GM18909 (cell line): ENCODE measurements around the gene HEMK1.

ENCODE experiments used
- ATAC-seq: cut with Tn5 transposase; IDR thresholded peaks from one replicate; pipeline ENCODE4 v1.9.1; 2021; ENCODE audit warnings: mild to moderate bottlenecking; ENCODE audit not compliant: unreplicated experiment, poor library complexity

Gene HEMK1

DNA sequence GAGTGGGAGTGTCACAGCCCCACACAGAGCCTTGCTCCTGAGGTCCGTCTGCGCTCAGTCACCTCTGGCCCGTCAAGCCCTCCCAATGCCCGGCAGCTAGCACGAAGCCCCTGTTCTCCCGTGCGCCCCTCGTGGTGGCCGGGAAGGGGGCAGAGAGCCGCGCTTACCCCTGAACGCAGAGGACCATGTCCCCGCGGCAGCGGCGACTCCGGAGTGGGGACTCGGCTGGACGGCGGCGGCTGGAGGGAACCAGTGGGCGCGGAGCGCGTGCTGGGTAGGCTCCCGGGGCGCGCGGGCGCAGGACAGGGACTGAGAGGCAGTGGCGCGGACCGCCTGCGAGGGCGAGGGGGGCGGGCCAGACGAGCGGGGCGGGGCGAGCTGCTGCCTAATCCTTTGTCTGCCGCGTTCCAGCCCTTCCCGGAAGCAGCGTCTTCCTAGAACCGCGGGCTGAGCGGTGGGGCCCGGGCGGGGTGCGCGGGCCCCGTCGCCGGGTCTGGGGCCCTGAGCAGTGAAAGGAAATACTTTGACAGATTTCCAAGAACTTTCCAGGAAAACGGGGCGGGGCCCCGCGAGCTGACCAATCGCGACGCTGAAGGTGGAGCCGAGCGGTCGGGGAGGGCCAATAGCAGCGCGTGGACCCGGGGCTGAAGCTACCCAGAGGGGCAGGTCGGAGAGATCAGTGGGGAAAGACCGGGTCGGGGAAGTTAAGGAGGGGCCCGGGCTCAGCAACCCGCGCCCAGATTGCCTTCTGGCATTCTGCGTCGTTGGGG, 42.3 kb downstream of the HEMK1 start, which contains the start of gene CISH:
CISH (minus strand) TSS at position 311 of the 770 bp plus-strand sequence; CDS start at position 187, 124 bp downstream.
- peak; percentile 73 for ATAC-seq

DNA sequence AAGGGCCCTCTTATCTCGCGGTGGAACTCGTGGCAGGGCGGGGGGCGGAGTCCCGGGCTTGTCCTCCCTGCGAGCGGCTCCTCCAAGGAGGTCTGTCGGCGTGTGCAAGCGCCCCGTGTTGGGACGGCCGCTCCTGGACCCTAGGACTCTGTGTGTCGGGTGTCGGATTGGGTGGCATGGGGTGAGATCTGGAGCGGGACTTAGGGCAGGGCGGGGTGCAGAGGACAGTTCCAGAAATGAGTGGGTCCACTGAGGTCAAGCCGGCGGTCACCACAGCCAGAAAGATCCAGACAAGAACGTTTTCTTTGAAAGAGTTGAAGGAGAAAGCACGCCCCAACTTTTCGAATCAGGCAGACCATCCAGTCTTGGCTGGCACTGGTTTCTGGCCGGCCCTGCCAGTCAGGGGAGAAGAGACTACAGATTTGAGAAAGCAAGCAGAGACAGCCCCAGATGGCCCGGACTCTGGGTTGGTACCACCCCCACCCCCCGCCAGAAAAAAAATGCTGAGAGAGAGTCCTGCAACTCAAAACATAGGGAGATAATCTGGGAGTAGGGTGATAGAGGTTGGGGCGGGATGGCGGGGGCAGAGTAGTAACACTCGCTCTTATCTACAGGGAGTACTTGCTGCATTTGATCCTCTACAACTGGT, 43.0 kb downstream of the HEMK1 start:
- ATAC-seq: no peak

DNA sequence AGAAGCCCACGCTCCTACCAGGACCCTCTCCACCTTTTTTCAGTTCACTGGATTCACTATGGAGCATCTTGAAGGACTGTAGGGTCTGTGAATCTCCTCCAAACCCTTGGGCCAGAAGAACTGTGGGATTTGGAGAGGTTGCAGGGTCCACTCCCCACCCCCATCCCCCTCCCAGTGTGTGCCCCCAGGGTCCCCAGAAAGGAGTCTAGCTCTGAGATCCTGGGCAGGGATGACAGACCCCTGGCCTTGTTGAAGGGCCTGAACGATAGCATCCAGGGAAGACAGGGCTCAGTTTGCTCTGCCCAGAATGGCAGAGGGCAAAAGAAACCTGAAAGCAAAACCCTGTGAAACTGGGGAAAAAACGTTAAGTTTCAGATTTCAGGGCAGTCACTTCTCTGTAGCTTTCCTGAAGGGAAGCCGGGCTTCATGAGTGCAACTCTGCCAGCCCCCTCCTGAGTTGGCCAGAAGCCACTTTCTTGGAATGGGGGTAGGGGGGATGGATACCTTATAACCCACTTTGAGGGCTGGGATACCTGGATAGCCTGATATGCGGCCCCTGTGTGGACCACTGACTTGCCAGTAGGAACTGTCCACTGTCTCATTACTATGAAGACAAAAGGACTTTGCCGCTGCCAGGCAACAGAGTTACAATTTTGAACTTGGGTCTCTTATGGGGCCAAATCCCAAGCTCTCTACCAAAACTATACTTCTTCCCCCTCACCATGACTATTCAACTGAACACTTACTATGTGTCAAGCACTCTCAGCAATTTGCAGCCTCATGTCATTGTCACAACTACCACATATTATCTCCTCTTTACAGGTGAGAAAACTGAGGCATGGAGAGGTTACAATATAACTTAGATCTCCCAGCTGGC, 43.9 kb downstream of the HEMK1 start:
- ATAC-seq: no peak

DNA sequence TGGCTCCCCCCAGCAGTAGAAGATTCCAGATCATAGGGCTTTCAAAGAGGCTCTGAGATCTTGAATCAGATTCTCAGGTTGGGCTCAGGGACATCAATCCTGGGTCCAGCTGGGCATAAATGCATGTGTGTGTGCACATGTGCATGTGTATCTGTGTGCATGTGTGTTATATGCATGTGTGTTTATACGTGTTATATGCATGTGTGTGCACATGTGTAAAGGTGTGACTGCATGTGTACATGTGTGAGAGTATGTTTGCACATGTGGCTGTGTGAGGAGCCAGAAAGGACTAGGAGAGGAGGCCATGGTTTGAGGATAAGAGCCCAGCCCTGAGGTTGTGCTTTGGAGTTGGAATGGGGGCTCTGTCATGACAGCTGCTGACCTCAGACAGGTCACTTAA, 45.9 kb downstream of the HEMK1 start:
- ATAC-seq: no peak

DNA sequence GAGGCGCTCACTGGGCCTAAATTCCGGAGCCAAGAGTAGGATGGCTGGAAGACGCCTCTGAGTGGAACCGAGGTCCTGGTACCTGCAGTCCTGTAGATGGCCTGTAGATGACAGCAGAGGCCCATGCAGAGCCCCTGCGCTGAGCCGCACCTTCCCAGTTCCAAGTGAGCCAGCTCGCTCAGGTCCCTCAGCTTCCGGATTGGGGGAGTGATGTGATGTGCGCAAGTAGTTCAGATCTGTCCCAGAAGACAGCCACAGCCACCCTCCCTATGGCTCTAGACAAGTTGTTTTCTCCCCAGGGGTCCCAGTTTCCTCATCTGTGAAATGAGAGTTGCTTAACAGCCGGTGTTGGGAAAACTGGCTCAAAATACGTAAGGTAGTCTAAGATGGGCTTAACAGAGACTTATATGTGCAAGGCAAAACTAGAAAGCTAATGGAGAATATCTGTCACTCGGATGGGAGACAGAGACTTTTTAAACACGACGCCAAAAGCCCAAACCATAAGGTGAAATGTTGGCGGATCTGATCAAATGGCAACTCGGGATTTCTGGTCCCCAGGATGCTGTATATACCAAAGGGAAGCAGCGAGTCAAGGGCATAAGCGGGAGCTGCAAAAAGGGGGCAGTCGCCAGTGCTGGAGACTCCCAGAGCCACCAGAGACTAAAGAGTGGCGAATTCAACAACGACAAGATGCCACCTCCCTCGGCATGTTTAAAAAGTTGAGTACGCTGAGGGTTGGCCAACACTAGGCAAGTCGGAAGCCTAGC, 46.9 kb downstream of the HEMK1 start:
- peak; percentile 33 for ATAC-seq

DNA sequence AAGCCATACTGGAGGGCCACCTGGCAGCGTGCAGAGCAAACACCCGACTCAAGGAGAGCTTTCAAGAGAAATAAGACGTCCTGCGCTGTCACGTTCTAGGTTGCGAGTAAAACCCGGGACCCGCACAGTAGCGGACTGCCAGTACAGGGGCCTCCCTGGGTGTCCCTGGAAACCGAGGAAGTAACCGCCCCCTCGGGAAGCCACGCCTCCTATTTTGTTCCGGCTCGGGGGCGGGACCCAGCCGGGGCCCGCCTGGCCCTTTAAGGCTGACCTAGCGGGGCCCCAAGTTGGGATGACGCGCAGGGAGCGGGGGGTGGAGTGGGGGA, 47.4 kb downstream of the HEMK1 start:
- peak; percentile 70 for ATAC-seq

DNA sequence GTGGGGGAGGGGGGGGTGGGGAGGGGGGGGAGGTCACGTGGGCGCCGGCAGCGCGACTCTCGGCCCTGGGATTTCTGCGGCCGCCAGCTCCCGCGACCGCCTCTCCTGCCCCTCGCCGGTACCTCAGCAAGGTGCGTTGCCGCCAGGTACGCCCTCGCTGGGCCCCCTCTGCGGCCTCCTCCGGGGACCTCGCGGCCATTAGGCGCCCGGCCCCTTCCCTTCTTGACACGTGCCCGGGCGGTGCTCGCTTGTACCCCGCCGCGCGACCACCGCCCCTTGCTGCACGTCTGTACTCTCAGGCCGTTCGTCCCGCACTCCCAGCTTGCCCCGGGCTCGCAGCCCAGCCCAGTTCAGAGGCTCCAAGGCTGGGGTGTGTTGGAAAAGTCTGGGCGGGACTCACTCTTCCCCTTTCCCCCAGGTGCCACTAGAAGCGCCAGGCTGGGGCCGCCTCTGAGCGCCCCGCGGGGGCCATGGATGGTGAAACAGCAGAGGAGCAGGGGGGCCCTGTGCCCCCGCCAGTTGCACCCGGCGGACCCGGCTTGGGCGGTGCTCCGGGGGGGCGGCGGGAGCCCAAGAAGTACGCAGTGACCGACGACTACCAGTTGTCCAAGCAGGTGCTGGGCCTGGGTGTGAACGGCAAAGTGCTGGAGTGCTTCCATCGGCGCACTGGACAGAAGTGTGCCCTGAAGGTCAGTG, 47.9 kb downstream of the HEMK1 start, which contains the start of gene MAPKAPK3:
MAPKAPK3 (plus strand) TSS at position 56 of the 696 bp plus-strand sequence; CDS start at position 471, 415 bp downstream.
- ATAC-seq: peak; percentile 19

DNA sequence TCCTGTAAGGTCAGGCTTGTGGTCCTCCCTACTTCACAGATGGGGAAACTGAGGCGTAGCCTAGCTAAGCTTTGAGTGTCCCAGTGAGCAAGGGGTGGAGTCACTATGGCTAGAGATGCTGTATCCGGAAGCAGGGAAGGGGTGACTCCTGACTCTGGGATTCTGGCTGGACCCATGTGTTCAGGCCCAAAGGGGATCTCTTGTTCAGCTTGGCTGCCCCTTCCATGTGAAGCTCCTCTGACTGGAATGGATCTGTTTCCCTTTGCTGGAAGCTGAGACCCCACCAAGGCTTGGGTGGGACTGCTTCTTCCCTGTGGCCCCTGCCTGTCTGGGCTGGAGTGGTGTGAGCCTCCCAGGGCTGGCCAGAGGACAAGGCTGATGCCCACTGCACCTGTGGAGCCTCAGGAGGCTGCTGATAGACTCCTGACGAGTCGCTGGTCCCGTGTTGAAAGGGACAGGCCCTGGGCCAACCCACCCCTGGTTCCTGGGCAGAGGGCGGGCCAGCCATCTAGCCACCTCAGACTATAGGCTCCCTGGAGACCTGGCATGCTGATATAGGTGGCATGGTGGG, 48.7 kb downstream of the HEMK1 start:
- ATAC-seq: no peak

DNA sequence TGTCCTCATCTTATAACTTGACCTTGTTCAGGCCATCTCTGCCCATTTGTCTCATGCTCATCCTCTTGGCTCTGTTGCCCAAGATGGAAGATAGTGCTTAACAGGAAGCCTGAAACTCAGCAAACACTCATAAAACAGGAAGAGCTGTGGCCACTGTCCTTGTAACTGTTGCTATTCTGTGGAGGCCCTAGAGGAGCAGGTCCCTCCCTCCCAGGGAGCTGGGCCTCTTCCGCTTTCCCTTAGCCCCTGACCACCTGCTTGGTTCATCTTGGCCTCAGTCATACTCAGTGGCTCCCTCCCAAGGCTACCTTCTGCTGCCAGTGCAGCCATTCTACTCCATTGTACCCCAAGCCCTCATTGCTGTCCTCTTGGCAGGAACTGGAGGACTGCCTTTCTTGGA, 51.1 kb downstream of the HEMK1 start:
- no peak for ATAC-seq

DNA sequence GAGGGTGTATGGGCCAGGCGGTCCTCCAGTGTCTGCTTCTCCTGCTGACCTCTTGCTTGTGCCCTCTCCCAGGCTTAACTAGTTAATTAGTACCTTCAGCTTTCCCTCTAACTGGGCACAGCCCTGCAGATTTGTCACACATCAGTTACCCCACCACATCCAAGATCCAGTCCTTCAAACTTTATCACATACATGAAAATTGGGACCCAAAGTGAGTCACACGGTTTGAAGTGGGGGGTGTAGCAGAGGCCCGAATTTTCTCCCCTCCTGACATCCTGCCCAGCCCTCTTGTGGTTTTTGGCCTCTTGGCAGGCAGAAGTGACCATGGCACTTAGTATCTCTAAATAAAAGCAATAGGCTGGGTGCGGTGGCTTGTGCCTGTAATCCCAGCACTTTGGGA, 51.5 kb downstream of the HEMK1 start:
- no peak for ATAC-seq

DNA sequence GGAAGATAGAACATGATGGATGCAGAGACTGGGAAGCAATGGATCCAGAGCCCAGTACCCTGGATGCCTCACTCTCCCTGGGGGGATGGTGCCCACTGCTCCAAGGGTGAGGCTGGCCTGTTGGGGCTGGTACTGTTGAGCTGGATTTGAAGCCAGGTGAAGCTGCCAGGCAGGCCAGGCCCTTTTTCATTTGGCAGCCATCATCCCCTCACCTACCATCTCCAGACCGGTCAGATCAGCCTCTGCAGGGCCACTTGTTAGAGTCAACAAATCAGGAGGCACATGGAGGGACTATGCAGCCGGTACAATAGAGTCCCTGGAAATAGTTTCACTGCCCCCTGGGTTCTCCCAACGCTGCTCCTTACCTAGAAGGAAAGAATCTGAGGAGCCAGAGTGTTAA, 53.6 kb downstream of the HEMK1 start:
- no peak for ATAC-seq

DNA sequence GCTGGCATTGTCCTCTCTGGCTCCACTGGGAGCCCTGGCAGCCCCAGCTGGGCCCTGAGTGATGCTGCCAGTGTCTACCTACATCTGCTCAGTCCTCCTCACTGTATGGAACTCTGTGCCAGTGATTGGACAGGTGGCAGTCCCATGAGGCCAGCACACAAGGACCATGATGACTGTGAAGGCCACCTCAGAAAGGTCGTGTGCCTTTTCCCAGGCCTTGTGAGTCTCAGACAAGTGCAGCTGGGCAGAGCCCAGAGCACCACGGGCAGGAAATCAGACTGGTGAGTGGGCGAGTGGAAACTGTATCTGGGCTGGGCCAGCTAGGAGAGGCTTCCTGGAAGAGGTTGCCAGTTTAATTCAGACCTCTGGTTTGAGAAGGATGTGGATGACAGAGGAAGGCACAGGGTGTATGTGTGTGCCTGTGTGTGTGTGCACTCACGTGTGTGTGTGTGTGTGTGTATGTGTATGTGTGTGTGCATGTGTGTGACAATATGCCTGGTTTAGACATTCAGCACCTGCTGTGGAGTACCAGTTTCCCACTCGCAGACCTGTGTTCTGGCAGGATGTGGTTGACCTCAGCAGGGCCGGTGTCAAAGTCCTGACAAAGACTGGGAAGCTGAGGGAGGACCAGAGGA, 54.6 kb downstream of the HEMK1 start:
- peak; percentile 57 for ATAC-seq

DNA sequence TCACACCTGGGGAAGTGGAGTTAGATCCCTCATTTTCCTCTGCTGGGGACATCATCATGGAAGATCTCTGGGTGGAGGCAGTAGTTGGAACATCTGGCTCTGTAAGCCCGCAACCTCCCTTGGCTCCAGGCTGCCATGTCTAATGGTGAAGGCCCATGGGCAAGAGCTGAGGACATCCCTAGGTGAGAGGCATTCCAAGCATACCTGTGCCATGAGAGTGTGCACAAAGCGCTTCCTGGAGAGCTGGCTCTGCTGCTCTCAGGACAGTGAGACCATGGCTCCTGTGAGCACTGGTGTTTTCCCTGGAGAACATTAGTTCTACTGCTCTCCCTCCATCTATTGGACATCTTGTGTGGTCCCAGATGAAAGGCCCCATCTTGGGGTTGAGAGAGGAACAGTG, 55.3 kb downstream of the HEMK1 start:
- ATAC-seq: no peak

DNA sequence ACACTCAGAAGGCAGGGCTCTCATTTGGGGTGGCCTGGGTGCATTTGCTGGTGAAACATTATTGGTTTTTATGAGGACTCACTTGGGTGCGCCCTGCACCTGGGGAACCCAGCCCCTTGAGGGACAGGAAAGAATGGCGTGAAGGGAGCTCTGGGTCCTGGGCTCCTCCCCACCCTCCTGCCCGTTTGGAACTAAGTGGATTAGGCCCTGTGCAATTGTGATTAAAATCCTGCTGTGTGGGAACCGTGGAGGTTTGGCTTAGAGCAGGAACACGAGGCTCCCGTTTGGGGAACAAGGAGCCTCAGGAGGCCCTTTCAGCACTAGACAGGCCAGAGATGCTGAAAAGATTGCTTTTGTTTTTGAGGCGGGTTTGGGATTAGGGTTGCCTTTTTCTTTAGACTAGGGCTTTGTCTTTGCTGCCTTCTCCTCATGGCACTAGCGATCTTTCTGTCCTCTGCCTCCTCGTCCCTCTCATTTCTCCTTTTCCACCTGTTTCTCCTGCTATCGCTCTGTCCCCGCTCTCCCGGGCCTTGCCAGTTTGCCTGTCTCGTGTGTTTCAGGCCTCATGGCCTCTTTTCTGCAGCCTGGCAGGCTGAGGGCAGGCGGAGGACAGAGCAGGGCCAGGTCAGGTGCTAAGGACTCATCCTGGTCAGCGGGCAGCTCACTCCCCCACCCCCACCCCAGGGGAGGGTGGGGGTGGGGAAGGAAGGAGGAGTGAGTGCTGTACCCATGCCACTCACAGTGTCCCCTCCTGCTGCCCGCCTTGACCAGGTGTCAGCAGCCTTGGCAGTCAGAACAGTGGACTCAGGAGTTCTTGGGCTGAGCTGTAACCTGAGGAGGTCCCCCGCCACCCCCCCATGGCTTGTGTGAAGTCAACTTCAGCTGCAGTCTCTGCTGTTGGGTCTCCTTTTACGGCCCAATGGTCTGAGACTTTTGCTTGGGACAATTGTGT, 56.2 kb downstream of the HEMK1 start:
- ATAC-seq: no peak

DNA sequence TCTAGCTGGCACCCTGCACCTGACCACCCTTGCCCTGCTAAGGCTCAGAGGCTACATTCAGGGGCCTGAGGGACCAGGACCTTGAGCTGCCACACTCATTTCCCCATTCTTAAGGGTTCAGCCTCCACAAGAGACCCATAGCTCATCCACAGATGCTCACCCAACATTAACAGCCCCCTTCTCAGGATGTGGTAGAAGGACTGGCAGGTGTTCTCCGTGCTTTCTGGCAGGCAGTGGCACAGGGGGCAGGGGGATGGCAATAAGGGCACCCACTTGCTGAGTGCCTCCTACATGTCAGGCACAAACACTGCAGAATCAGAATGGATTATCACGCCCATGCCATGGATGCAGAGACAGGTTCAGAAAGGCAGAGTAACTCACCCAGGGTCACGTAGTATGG, 57.1 kb downstream of the HEMK1 start:
- ATAC-seq: no peak

DNA sequence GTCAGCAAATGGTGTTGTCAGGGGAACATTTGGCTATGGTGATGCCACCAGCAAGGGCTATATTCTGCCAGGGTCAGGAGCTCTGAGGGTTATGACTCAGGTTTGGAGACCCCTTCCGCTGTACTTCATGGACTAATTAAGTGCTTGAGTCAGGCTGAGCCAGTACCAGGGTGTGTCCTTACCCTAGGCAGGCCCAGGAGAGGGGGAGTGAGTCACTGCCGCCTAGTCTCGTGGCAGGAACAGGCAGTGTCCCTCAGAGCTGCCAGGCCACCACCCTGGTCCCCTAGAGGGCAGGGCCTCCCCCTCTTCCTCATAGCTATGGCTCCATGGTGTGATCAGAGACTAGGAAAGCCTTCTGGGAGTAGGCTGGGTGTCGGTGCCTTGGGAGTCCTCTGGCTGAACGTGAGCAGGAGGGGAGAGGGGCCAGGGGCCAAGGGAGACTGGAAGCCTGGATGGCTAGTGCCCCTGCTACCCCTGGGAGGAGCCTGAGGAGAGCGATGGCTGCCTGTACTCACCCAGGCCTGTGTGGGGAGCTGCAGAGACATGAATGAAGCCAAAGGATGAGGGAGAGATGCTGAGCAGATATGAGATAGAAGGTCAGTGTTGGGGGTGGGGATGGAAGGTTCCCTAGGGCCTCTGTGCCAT, 58.2 kb downstream of the HEMK1 start:
- no peak for ATAC-seq

DNA sequence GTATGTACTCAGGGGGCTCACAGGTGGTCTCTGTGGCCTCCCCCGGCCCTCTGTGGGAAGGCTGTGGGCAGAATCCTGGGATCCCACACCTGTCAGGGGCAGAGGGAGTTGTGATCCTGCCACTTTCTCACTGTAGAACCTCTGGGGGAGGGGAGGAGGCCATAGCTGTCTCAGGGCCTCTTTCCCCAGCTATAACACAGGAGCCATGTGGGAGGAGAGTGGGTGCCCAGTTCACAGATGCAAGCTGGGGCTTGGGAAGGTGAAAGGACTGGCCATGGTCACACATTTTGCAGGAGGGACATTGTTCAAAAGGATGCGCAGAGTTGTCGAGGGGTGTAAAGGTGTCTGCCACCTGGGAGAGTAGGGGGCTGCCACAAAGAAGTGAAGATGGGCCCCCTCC, 59.3 kb downstream of the HEMK1 start:
- ATAC-seq: no peak
